K562 (cell line): ENCODE data around the gene CACNB1. TPM values are rescaled to one million over a fixed set of nuclear protein-coding genes. Genes with fewer than 3 reads are reported as not detected.

Source experiments
- ATAC-seq: fragments of 200-7000 bp; cut with Tn5 transposase; 3 replicates; pipeline ENCODE4 v1.9.1; 2020; ENCODE audit warnings: moderate library complexity
- BruUV-seq: library from RNA; stranded (reverse); fragments of 400-500 nt; replicated peaks from 2 replicates; lab custom pipeline; 2021; lab: Mats Ljungman, UMichigan
- CTCF ChIA-PET: fragments of 300-600 bp; formaldehyde crosslinking; extraction: SDS; loops from one replicate; lab custom pipeline; 2021; ENCODE audit warnings: low intra/inter-chr PET ratio; lab: Yijun Ruan, JAX
- POLR2A ChIA-PET: fragments of 300-600, 350-650 bp; sonication (Branson Sonifier 250); formaldehyde crosslinking; extraction: SDS; loops from one replicate; lab custom pipeline; 2021; ENCODE audit warnings: antibody characterized with exemption, inconsistent platforms; lab: Yijun Ruan, JAX
- DNase-seq, 4 experiments: peaks; one replicate each; pipeline versions ENCODE4 v3.0.0 to v3.0.0-alpha.2; 2011 to 2018; ENCODE audit warnings: low spot score in 3 of 4, mixed read lengths in 3 of 4; ENCODE audit errors: extremely low read depth in 1 of 4
- FAIRE-seq: peaks from 2 replicates; lab custom pipeline; 2011; peaks lifted over from hg19 to GRCh38; lab: Jason Lieb, UNC
- H2AFZ ChIP-seq: 2 replicates; pipeline ENCODE4 v1.6.0; 2011; ENCODE audit warnings: low read depth, low read length, control low read depth, inconsistent platforms
- H3K27ac ChIP-seq: fragments of 200-600 bp; 3 replicates; pipeline ENCODE4 v1.8.0; 2011; ENCODE audit warnings: low read depth, mild to moderate bottlenecking, control low read depth, inconsistent platforms, low read length, moderate library complexity, mixed read lengths; ENCODE audit errors: extremely low read depth
- H3K27me3 ChIP-seq, 2 experiments: fragments of 300-600 bp in 1 of 2; 2 replicates in 1 of 2; 3 replicates in 1 of 2; pipeline versions ENCODE4 v1.6.0 to v1.8.0; 2011; ENCODE audit warnings: inconsistent platforms in 2 of 2, low read length in 2 of 2, mild to moderate bottlenecking in 1 of 2, mixed read lengths in 1 of 2, moderate library complexity in 1 of 2; ENCODE audit not compliant: control insufficient read depth in 2 of 2, insufficient read depth in 2 of 2
- H3K36me3 ChIP-seq: fragments of 300-600 bp; 3 replicates; pipeline ENCODE4 v1.8.0; 2011; ENCODE audit warnings: mild to moderate bottlenecking, low read length, inconsistent platforms; ENCODE audit not compliant: control insufficient read depth, insufficient read depth
- H3K4me1 ChIP-seq, 2 experiments: fragments of 200-600 bp in 1 of 2; replicated peaks in 1 of 2; 2 replicates in 1 of 2; 3 replicates in 1 of 2; pipeline versions ENCODE4 v1.5.1 to v1.8.0; 2011; ENCODE audit warnings: inconsistent platforms in 2 of 2, low read length in 2 of 2, mild to moderate bottlenecking in 1 of 2, mixed read lengths in 1 of 2, moderate library complexity in 1 of 2; ENCODE audit not compliant: control insufficient read depth in 2 of 2, insufficient read depth in 2 of 2
- H3K4me2 ChIP-seq: 2 replicates; pipeline ENCODE4 v1.6.1; 2011; ENCODE audit warnings: low read length, control low read depth, inconsistent platforms, mixed read lengths; ENCODE audit not compliant: insufficient read depth
- H3K4me3 ChIP-seq: fragments of 200-600 bp; sonication (generic), shearing (Covaris generic); 2 replicates; pipeline ENCODE4 v1.5.1; 2016; ENCODE audit warnings: control low read depth, inconsistent platforms
- H3K79me2 ChIP-seq: fragments of 200-600 bp; 3 replicates; pipeline ENCODE4 v1.8.0; 2011; ENCODE audit warnings: low read length, inconsistent platforms; ENCODE audit not compliant: control insufficient read depth, insufficient read depth
- H3K9ac ChIP-seq, 2 experiments: 2 replicates each; pipeline versions ENCODE4 v1.6.0 to v1.6.1; 2011; ENCODE audit warnings: low read depth in 2 of 2, low read length in 2 of 2, control low read depth in 1 of 2, inconsistent platforms in 1 of 2, mild to moderate bottlenecking in 1 of 2, mixed read lengths in 1 of 2; ENCODE audit not compliant: insufficient read depth in 1 of 2
- H3K9me1 ChIP-seq: one replicate; pipeline ENCODE4 v1.6.0; 2011; ENCODE audit warnings: inconsistent platforms, mild to moderate bottlenecking, low read length, moderate library complexity; ENCODE audit not compliant: control insufficient read depth, insufficient read depth
- H3K9me3 ChIP-seq: replicated peaks from 2 replicates; pipeline ENCODE4 v1.5.1; 2011; ENCODE audit warnings: low read depth, low read length, inconsistent platforms; ENCODE audit not compliant: control insufficient read depth, insufficient read depth
- H4K20me1 ChIP-seq: replicated peaks from 2 replicates; pipeline ENCODE4 v1.6.1; 2011; ENCODE audit warnings: low read length, inconsistent platforms, mixed read lengths; ENCODE audit not compliant: control insufficient read depth, insufficient read depth
- AFF1 ChIP-seq, 2 experiments: fragments of 450-650 bp; IDR thresholded peaks; 2 replicates each; pipeline ENCODE4 v1.6.1; 2018; ENCODE audit warnings: mild to moderate bottlenecking in 2 of 2, low read depth in 1 of 2; ENCODE audit not compliant: partially characterized antibody in 2 of 2
- C11orf30 ChIP-seq: fragments of 450-650 bp; IDR thresholded peaks from 2 replicates; pipeline ENCODE4 v1.6.1; 2016; ENCODE audit warnings: low read depth, mild to moderate bottlenecking
- CC2D1A ChIP-seq: fragments of 450-650 bp; IDR thresholded peaks from 2 replicates; pipeline ENCODE4 v1.6.1; 2017; ENCODE audit warnings: mild to moderate bottlenecking
- MAFF ChIP-seq: IDR thresholded peaks from 2 replicates; pipeline ENCODE4 v1.6.1; 2012; ENCODE audit warnings: low read length, improper control_type of control experiment
- MAFG ChIP-seq: fragments of 450-650 bp; conservative IDR thresholded peaks from 2 replicates; pipeline ENCODE4 v1.6.1; 2016; ENCODE audit warnings: missing genetic modification characterization, missing compliant biosample characterization
- MAFK ChIP-seq: IDR thresholded peaks from 2 replicates; pipeline ENCODE4 v1.6.1; 2011; ENCODE audit warnings: low read length, improper control_type of control experiment
- PHTF2 ChIP-seq: fragments of 250-450 bp; sonication (Bioruptor Pico); IDR thresholded peaks from 2 replicates; pipeline ENCODE4 v1.5.0; 2021; ENCODE audit warnings: mild to moderate bottlenecking
- PRDM10 ChIP-seq: fragments of 450-650 bp; IDR thresholded peaks from 2 replicates; pipeline ENCODE4 v1.6.1; 2018; ENCODE audit not compliant: partially characterized antibody
- ZNF316 ChIP-seq: fragments of 450-650 bp; IDR thresholded peaks from 2 replicates; pipeline ENCODE4 v1.6.1; 2016
- ZNF699 ChIP-seq: fragments of 250-450 bp; sonication (Bioruptor Pico); IDR thresholded peaks from 2 replicates; pipeline ENCODE4 v1.8.0; 2021; ENCODE audit warnings: mild to moderate bottlenecking, moderate library complexity; ENCODE audit not compliant: insufficient replicate concordance
- WGBS: fragments of 100-300 bp; shearing (Covaris generic); methylation state at CpG from one replicate; pipeline ENCODE4 v1.1.6; 2016; ENCODE audit warnings: low coverage, mixed read lengths; ENCODE audit not compliant: insufficient coverage; ENCODE audit errors: missing lambda C conversion rate; 5-methylcytosine and 5-hydroxymethylcytosine counted together
- in situ Hi-C: fragments of 300-500 bp; cut with MboI; formaldehyde crosslinking; loops from 4 replicates; pipeline ENCODE4 v1.15.0; 2018; ENCODE audit warnings: inconsistent platforms, mixed read lengths
- intact Hi-C: fragments of 100-400 bp; cut with micrococcal nuclease; formaldehyde crosslinking; loops from 2 replicates; pipeline ENCODE4 v1.14.2; 2022
- polyA plus RNA-seq, 8 experiments: library from polyadenylated mRNA; depleted of rRNA in 4 of 8; stranded (reverse) in 5 of 8; unstranded in 3 of 8; fragments of >200 nt; fragmentation: Nextera tagmentation in 2 of 8; fragmentation: Illumina TruSeq in 1 of 8; extraction: Ambion mirVana in 2 of 8; extraction: Trizol in 1 of 8; gene quantifications; 2 replicates each; pipeline versions ENCODE4 v1.2.1 to v1.2.3, GENCODE V29; 2011 to 2014; ENCODE audit warnings: inconsistent platforms in 1 of 8, missing spikeins in 1 of 8
- total RNA-seq, 7 experiments: library from RNA; depleted of rRNA in 6 of 7; stranded (reverse); fragments of >200 nt in 6 of 7; fragmentation: Illumina TruSeq in 2 of 7; extraction: Trizol in 2 of 7; gene quantifications; 2 replicates each; pipeline versions ENCODE4 v1.2.1 to v1.2.3, GENCODE V29; 2011 to 2021; ENCODE audit warnings: low replicate concordance in 1 of 7

CACNB1 gene
- total and polyA plus RNA-seq, 9 of the 15 experiments (the other 6 are each of a cell fraction or from before 2014, with no cell fraction given) = 0.08 to 7.4 (median 3.0) TPM

GRCh38 chr17:39125143-39125875, 72.2 kb downstream of the CACNB1 start:
- POLR2A ChIA-PET = interaction anchor here (1.2 kb wide), 1 partner anchor 10 kb away, joined by 5 read pairs; no protein-coding TSS in a partner anchor
- Histone ChIP-seq H2AFZ (no peak overlapping the region), H3K4me2 (no peak overlapping the region), H3K4me3 (no peak overlapping the region), H3K9ac (no peak overlapping the region), H3K27ac (no peak overlapping the region), H3K9me3 (no peaks in the 10 kb centered on the region), H4K20me1 (no peaks in the 10 kb centered on the region; the same call in 1 of the 2 replicates), H3K4me1 (no peaks in the 10 kb centered on the region), H3K36me3 (no peaks in the 10 kb centered on the region), H3K9me1 (no peaks in the 10 kb centered on the region), H3K79me2 (no peaks in the 10 kb centered on the region), H3K27me3 (peaks cover 27 to 44% of the 10 kb centered on the region in 2 experiments)
- TF ChIP-seq CC2D1A (no peak), AFF1 (IDR thresholded peaks at IDR 0.05; ENCODE audit: low read depth in 1 of 2, partially characterized antibody in 2 of 2) (no peak), ZNF699 (CRISPR knock-in tag) (no peak), MAFK (peak; percentile 86), ZNF316 (peak; percentile 93), PRDM10 (peak; percentile 87), MAFF (peak; percentile 90), C11orf30 (peak; percentile 86), MAFG (tag) (peak; percentile 85), PHTF2 (CRISPR knock-in tag) (no peak)
- CTCF ChIA-PET = no interaction called here
- 14% methylated on average over 2 of the region's 2 CpGs for WGBS
- intact Hi-C loops = no loop called here
- DNase-seq = no peak
- no peak for FAIRE-seq
- in situ Hi-C loops = no loop called here
- ATAC-seq = no peak
- BruUV-seq = no TSS peak
